ENCODE data around the gene ZNF354C. TPM values are rescaled to one million over a fixed set of nuclear protein-coding genes. Genes with fewer than 3 reads are reported as not detected.

Gene ZNF354C
- total RNA-seq, 6 experiments from 2014 or later, result 3.5 to 4.8 (median 4.4) TPM

DNA sequence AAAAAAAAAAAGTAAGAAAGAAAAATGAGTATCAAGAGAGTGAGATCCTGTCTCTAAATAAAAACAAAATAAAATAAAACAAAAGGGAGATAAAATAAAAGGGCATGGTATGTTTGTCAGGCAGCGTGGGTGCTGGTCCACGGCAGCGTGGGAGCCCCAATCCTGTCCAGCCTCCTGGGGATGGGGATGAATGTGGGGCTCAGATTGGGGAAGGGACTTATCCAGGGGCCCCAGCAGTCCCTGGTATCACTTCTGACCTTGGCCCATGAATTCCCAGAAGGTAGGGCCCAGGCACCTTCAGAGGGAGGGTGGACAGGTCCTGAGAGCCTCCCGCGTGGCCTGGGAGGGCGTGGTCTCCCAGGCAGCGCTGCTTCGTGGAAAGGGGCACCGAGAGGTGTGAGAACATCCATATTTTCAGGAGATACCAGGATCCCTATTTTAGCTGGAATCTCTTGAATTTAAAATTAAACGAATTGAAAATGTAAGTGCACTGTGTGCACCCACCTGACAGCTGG, 71.2 kb downstream of the ZNF354C start:
- DNase-seq, result no peak
- H3K27me3 Mint-ChIP-seq (ENCODE audit: insufficient read depth), result peaks cover 4% of the 10 kb centered on the region
- TF ChIP-seq, protein P1, sequence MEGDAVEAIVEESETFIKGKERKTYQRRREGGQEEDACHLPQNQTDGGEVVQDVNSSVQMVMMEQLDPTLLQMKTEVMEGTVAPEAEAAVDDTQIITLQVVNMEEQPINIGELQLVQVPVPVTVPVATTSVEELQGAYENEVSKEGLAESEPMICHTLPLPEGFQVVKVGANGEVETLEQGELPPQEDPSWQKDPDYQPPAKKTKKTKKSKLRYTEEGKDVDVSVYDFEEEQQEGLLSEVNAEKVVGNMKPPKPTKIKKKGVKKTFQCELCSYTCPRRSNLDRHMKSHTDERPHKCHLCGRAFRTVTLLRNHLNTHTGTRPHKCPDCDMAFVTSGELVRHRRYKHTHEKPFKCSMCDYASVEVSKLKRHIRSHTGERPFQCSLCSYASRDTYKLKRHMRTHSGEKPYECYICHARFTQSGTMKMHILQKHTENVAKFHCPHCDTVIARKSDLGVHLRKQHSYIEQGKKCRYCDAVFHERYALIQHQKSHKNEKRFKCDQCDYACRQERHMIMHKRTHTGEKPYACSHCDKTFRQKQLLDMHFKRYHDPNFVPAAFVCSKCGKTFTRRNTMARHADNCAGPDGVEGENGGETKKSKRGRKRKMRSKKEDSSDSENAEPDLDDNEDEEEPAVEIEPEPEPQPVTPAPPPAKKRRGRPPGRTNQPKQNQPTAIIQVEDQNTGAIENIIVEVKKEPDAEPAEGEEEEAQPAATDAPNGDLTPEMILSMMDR (IDR thresholded peaks at IDR 0.05), result no peak
- no peak overlapping the region for H3K27ac Mint-ChIP-seq
- H3K36me3 Mint-ChIP-seq (ENCODE audit: low read depth), result peaks cover 28% of the 10 kb centered on the region
- H3K4me3 Mint-ChIP-seq, result no peak overlapping the region
- no peaks in the 10 kb centered on the region for H3K9me3 Mint-ChIP-seq
- peaks cover 5% of the 10 kb centered on the region for H3K4me1 Mint-ChIP-seq (ENCODE audit: low read depth)

DNA sequence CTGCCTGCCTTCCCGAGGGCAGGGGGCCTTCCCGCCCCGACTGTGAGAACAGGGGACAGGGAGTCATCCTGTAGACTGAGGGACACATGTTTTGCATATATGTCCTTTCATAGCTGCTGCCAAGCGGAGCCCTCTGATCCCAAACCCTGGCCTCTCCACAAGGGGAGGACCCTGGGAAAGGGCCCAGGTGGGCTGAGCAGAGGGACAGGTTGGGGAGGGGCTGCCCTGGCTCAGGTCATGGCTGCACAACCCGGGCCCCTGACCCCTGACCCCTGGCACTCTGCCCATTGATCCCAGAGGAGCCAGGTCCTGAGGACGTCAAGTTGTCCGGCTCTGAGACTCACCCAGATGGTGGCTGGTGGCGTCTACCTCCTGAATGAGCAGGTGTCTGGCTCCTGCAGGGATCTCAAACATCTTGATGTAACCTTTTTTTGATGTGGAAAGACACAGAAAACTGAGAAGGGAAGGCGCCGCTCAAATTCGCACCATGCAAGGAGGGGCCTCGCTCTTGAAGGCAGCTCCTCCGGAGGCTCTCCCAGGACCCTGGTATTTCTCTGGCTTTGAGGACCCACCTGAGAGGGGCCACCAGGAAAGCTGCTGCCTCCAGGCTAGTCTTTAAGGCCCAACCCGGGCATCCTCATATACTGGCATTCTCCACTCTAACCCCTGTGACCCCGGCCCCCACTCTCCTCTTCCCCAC, 71.9 kb downstream of the ZNF354C start:
- TF ChIP-seq, protein P1 (IDR thresholded peaks at IDR 0.05), result no peak
- peaks cover 28% of the 10 kb centered on the region for H3K36me3 Mint-ChIP-seq (ENCODE audit: low read depth)
- no peak overlapping the region for H3K4me3 Mint-ChIP-seq
- peaks cover 4% of the 10 kb centered on the region for H3K27me3 Mint-ChIP-seq (ENCODE audit: insufficient read depth)
- H3K27ac Mint-ChIP-seq, result no peak overlapping the region
- no peak for DNase-seq
- peaks cover 5% of the 10 kb centered on the region for H3K4me1 Mint-ChIP-seq (ENCODE audit: low read depth)
- H3K9me3 Mint-ChIP-seq, result no peaks in the 10 kb centered on the region

DNA sequence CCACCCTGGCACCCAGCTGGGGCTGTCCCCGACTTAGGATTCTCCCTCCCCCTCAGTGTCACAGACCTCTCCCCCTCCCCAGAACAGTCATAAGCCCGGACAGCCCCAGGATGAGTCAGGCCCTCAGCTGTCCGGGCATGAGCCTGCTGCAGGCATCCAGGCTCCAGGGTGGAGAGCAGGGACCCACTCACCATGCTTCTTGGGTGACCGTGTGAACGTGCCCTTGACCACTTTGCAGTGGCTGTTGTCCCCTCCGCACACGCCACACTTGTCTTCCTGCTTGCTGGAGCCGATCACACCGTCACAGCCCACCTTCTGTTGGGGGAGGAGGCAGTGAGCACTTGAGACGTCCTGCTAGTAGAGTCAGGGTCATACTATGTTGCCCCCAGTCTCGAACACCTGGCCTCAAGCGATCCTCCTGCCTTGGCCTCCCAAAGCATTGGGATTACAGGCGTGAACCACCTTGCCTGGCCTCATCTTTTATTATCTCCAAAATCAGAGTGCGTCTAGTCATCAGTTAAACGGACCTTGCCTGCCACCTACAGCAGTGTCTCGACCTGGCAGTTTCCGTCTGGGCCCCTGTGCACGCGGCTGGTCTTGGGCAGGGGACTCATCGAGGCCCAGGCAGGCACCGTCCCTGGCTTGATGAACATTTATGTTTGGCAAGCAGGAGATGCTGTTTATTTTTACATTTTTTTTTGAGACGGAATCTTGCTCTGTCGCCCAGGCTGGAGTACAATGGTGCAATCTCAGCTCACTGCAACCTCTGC, 72.6 kb downstream of the ZNF354C start:
- peak overlapping the region; percentile 6; the same call in 1 of the 2 replicates for H3K27ac Mint-ChIP-seq
- H3K4me1 Mint-ChIP-seq (ENCODE audit: low read depth), result peaks cover 5% of the 10 kb centered on the region
- DNase-seq, result no peak
- H3K36me3 Mint-ChIP-seq (ENCODE audit: low read depth), result peaks cover 23% of the 10 kb centered on the region
- peaks cover 4% of the 10 kb centered on the region for H3K27me3 Mint-ChIP-seq (ENCODE audit: insufficient read depth)
- TF ChIP-seq, protein P1 (IDR thresholded peaks at IDR 0.05), result no peak
- no peaks in the 10 kb centered on the region for H3K9me3 Mint-ChIP-seq
- no peak overlapping the region for H3K4me3 Mint-ChIP-seq

Other genes starting within 250 kb of the ZNF354C start
- 1 to 10 TPM; 5.5 to 6.7 (median 6.1) TPM for gene ZNF354B, start 200.4 kb upstream of the ZNF354C start, total RNA-seq (2021; fragmentation: NEBNext Ultra II Directional; extraction: Animal tissue kit (Norgen Biotek cat#: 25700))
- gene ZFP2, start 164.5 kb upstream of the ZNF354C start, total RNA-seq (2021; fragmentation: NEBNext Ultra II Directional; extraction: Animal tissue kit (Norgen Biotek cat#: 25700)), result under 1 TPM in 3 of 6 experiments, not detected in 3; 0.11 to 0.14 (median 0.14) TPM
- not detected for gene ZNF454, start 119.2 kb upstream of the ZNF354C start, total RNA-seq (2021; fragmentation: NEBNext Ultra II Directional; extraction: Animal tissue kit (Norgen Biotek cat#: 25700))
- gene GRM6, start 65.1 kb upstream of the ZNF354C start, total RNA-seq (2021; fragmentation: NEBNext Ultra II Directional; extraction: Animal tissue kit (Norgen Biotek cat#: 25700)), result not detected
- gene ZNF879, start 36.6 kb upstream of the ZNF354C start, total RNA-seq (2021; fragmentation: NEBNext Ultra II Directional; extraction: Animal tissue kit (Norgen Biotek cat#: 25700)), result 1 to 10 TPM; 2.5 to 4.3 (median 2.9) TPM

All from HFFc6 (cell line).